GM12878 (cell line): ENCODE measurements around the gene TCERG1L. TPM values are rescaled to one million over a fixed set of nuclear protein-coding genes. Genes with fewer than 3 reads are reported as not detected.

ENCODE experiments used
- BHLHE40 ChIP-seq, 2 experiments: fragments of 450-650 bp in 1 of 2; IDR thresholded peaks; 2 replicates each; pipeline ENCODE4 v1.6.1; 2011 to 2017; ENCODE audit warnings: low read depth in 2 of 2, borderline replicate concordance in 1 of 2, improper control_type of control experiment in 1 of 2, low read length in 1 of 2, mild to moderate bottlenecking in 1 of 2
- CREM ChIP-seq: IDR thresholded peaks from 2 replicates; pipeline ENCODE4 v1.6.1; 2014; ENCODE audit warnings: antibody characterized with exemption, low read depth
- IKZF2 ChIP-seq, 2 experiments: fragments of 450-650 bp; IDR thresholded peaks; 2 replicates each; pipeline ENCODE4 v1.6.1; 2017; ENCODE audit warnings: mild to moderate bottlenecking in 2 of 2, moderate library complexity in 2 of 2
- POLR2A ChIP-seq: IDR thresholded peaks from 2 replicates; pipeline ENCODE4 v1.6.1; 2011; ENCODE audit warnings: low read depth, mild to moderate bottlenecking, low read length
- TCF12 ChIP-seq: IDR thresholded peaks from 2 replicates; pipeline ENCODE4 v1.6.1; 2011; ENCODE audit warnings: low read depth, mild to moderate bottlenecking, low read length
- polyA plus RNA-seq, 11 experiments: library from polyadenylated mRNA; depleted of rRNA in 4 of 11; unstranded in 6 of 11; stranded (reverse) in 5 of 11; fragments of >200 nt; fragmentation: Nextera tagmentation in 4 of 11; fragmentation: Illumina TruSeq in 1 of 11; extraction: Ambion mirVana in 4 of 11; extraction: Trizol in 1 of 11; gene quantifications; 1 replicate in 1 of 11; 2 replicates in 10 of 11; pipeline versions ENCODE4 v1.2.1 to v1.2.3, GENCODE V29; 2011 to 2016; ENCODE audit warnings: inconsistent platforms in 2 of 11, missing spikeins in 2 of 11, low read depth in 1 of 11
- total RNA-seq, 4 experiments: library from RNA; depleted of rRNA in 3 of 4; stranded (reverse); fragments of >200 nt in 3 of 4; fragmentation: Illumina TruSeq in 1 of 4; extraction: Trizol in 1 of 4; gene quantifications; 2 replicates each; pipeline versions ENCODE4 v1.2.1 to v1.2.3, GENCODE V29; 2013 to 2021
- TF ChIP-seq, protein P1 (sequence below): fragments of 450-650 bp; IDR thresholded peaks from 2 replicates; pipeline ENCODE4 v1.6.1; 2018; ENCODE audit warnings: borderline replicate concordance, mild to moderate bottlenecking; ENCODE audit not compliant: partially characterized antibody
- TF ChIP-seq, protein P2 (sequence below), 3 experiments: IDR thresholded peaks in 2 of 3; conservative IDR thresholded peaks in 1 of 3; 2 replicates each; pipeline ENCODE4 v1.5.1; 2011; ENCODE audit warnings: low read depth in 3 of 3, low read length in 3 of 3, mild to moderate bottlenecking in 3 of 3, control low read depth in 2 of 3, moderate library complexity in 2 of 3, inconsistent platforms in 1 of 3, mixed read lengths in 1 of 3; ENCODE audit not compliant: control insufficient read depth in 2 of 3, insufficient read depth in 1 of 3; ENCODE audit errors: extremely low read depth in 1 of 3

The TCERG1L gene
- total and polyA plus RNA-seq, 10 of the 15 experiments (the other 5 are each of a cell fraction or from before 2014, with no cell fraction given), result not detected

DNA sequence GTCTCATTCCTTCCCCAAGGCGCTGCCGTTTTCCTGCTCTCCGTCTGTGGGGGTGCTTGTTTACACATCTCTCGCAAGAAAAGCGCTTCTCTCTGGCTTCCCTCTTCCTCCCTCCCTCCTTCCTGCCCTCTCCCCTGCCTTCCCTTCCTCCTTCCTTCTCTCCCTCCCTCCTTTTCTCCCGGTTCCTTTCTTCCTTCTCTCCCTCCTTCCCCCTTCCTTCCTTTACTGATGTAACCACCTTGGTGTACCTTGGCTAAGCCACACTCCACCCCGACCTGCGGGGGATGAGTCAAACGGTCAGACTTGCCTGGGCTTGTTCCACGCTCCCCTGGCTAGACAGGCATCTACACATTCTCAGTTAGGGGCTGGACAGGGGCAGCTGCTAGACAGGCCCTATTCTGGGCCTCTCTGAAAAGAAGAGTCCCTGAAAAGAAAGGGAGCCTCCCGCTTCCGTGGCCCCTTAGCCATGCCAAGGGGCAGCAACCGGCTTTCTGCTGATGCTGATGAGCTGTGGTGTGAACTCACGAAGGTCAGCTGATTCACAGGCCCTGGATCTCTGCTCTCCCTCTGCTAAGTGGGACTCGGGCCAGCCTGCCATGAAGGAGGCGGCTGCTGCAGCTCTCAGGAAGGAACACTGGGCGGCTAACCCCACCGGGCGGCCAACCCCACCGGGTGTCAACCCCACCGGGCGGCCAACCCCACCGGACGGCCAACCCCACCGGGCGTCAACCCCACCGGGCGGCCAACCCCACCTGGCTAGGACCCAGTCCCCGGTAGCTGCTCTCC lies 216.8 kb downstream of the TCERG1L start (continued):
- TF ChIP-seq, protein P1, sequence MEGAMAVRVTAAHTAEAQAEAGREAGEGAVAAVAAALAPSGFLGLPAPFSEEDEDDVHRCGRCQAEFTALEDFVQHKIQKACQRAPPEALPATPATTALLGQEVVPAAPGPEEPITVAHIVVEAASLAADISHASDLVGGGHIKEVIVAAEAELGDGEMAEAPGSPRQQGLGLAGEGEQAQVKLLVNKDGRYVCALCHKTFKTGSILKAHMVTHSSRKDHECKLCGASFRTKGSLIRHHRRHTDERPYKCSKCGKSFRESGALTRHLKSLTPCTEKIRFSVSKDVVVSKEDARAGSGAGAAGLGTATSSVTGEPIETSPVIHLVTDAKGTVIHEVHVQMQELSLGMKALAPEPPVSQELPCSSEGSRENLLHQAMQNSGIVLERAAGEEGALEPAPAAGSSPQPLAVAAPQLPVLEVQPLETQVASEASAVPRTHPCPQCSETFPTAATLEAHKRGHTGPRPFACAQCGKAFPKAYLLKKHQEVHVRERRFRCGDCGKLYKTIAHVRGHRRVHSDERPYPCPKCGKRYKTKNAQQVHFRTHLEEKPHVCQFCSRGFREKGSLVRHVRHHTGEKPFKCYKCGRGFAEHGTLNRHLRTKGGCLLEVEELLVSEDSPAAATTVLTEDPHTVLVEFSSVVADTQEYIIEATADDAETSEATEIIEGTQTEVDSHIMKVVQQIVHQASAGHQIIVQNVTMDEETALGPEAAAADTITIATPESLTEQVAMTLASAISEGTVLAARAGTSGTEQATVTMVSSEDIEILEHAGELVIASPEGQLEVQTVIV, result no peak
- TF ChIP-seq POLR2A, result no peak
- TF ChIP-seq, protein P2, sequence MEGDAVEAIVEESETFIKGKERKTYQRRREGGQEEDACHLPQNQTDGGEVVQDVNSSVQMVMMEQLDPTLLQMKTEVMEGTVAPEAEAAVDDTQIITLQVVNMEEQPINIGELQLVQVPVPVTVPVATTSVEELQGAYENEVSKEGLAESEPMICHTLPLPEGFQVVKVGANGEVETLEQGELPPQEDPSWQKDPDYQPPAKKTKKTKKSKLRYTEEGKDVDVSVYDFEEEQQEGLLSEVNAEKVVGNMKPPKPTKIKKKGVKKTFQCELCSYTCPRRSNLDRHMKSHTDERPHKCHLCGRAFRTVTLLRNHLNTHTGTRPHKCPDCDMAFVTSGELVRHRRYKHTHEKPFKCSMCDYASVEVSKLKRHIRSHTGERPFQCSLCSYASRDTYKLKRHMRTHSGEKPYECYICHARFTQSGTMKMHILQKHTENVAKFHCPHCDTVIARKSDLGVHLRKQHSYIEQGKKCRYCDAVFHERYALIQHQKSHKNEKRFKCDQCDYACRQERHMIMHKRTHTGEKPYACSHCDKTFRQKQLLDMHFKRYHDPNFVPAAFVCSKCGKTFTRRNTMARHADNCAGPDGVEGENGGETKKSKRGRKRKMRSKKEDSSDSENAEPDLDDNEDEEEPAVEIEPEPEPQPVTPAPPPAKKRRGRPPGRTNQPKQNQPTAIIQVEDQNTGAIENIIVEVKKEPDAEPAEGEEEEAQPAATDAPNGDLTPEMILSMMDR (IDR thresholded peaks at IDR 0.05 in 2 of 3, conservative IDR thresholded peaks at IDR 0.05 in 1 of 3; ENCODE audit: control insufficient read depth in 2 of 3, extremely low read depth in 1 of 3, insufficient read depth in 1 of 3, low read depth in 3 of 3, low read length in 3 of 3), result no peak
- TF ChIP-seq IKZF2 (IDR thresholded peaks at IDR 0.05), result no peak
- no peak for TF ChIP-seq CREM
- TF ChIP-seq TCF12, result no peak
- TF ChIP-seq BHLHE40 (IDR thresholded peaks at IDR 0.05; ENCODE audit: borderline replicate concordance in 1 of 2, low read depth in 2 of 2, low read length in 1 of 2), result no peak
